Naive thymus-derived CD8-positive, alpha-beta T cell (primary cell): ENCODE data around the gene PSMA1. TPM values are rescaled to one million over a fixed set of nuclear protein-coding genes. Genes with fewer than 3 reads are reported as not detected.
"Not testable (repeated sequence)": the region's sequence is repeated elsewhere in the genome, so short reads cannot be mapped to it uniquely, and the experiment has no call there.

Experiments used
- ATAC-seq, 2 donors: fragments of 150-1000 bp; cut with Tn5 transposase in 1 of 2; sonication (Bioruptor Pico), chemical (Tn5 transposase) in 1 of 2; 1 replicate in 1 of 2; 2 replicates in 1 of 2; pipeline ENCODE4 v1.10.0; 2021; ENCODE audit warnings: mild to moderate bottlenecking in 2 of 2, moderate library complexity in 2 of 2
- POLR2A ChIA-PET: fragments of 350-600 bp; sonication (Branson Sonifier 250); formaldehyde crosslinking; loops from one replicate; lab custom pipeline; 2021; ENCODE audit warnings: antibody characterized with exemption; lab: Charles Lee
- DNase-seq, 10 donors: peaks; one replicate each; pipeline versions ENCODE4 v3.0.0 to v3.0.0-alpha.2; 2020 to 2022
- H3K27ac Mint-ChIP-seq, 10 donors: one replicate each; pipeline ENCODE4 v1.8.0; 2020 to 2022; ENCODE audit warnings: mild to moderate bottlenecking in 10 of 10, mixed read lengths in 10 of 10, moderate library complexity in 4 of 10, inconsistent platforms in 1 of 10
- H3K27me3 Mint-ChIP-seq, 5 donors: one replicate each; pipeline ENCODE4 v1.8.0; 2021 to 2022; ENCODE audit warnings: mixed read lengths in 5 of 5
- H3K36me3 Mint-ChIP-seq, 3 donors: one replicate each; pipeline ENCODE4 v1.8.0; 2020 to 2022; ENCODE audit warnings: mixed read lengths in 3 of 3, mild to moderate bottlenecking in 2 of 3, inconsistent platforms in 1 of 3
- H3K4me1 Mint-ChIP-seq, 4 donors: one replicate each; pipeline ENCODE4 v1.8.0; 2021 to 2022; ENCODE audit warnings: mixed read lengths in 4 of 4
- H3K4me3 Mint-ChIP-seq, 10 donors: one replicate each; pipeline ENCODE4 v1.8.0; 2020 to 2022; ENCODE audit warnings: mild to moderate bottlenecking in 10 of 10, mixed read lengths in 10 of 10, moderate library complexity in 6 of 10, inconsistent platforms in 1 of 10
- H3K9me3 Mint-ChIP-seq, 9 donors: one replicate each; pipeline ENCODE4 v1.8.0; 2020 to 2022; ENCODE audit warnings: mixed read lengths in 9 of 9, mild to moderate bottlenecking in 3 of 9, inconsistent platforms in 1 of 9, moderate library complexity in 1 of 9
- polyA plus RNA-seq, 3 donors: library from polyadenylated mRNA; unstranded; fragments of 300-500 nt; fragmentation: Illumina TruSeq; gene quantifications; one replicate each; pipeline ENCODE4 v1.2.3, GENCODE V29; 2021
- total RNA-seq, 8 experiments: library from RNA in 2 of 8; stranded (reverse) in 2 of 8; gene quantifications; one replicate each; pipeline ENCODE4 v1.2.3 and lab custom pipeline; 2021 to 2026

The PSMA1 gene
- total RNA-seq = 100 to 1,000 TPM; 150 to 152 TPM
- 100 to 1,000 TPM; 154 to 159 (median 156) TPM for polyA plus RNA-seq
- total RNA-seq (lab: John Stamatoyannopoulos, UW) = 24.7 to 52.3 (median 38.8) reads per million in 6 experiments

DNA sequence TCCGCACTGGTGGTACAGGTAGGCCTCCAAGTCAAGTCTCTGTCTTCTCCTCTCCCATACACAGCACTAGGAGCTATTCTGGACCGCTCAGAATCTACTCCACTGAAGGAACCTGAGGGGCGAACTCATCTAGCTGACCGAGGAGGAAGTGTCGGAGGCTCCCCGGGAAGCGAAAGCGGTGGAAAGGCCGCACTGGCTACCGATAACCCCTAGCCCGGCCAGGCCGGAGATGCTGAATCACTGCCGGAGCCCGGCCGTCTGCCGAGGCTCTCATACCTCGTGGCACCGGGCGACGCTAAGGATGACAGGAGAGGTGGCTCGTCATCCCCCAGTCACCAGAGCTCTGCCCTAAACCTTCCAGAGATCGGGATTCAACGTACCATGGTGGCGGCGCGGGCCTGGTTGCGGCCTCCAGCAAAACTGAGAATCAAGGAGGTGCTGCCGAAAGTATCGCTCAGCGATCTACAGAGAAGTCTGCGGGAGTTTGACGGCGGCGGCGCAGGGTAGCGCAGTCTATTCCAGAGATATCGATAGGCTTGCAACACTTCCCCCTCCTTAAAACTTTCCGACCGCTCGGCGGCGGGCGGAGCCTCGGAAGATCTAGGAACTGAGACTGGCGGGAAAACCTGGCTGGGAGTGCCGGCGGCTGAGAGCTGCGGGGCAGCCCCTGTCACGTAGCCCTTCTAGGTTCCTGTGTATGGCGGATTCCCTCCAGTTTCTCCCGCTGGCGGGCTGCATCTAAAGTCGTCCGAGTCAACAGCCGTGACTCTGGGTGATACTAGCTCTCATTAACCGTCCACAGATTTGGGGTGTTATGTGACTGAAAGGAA lies at the start of gene PSMA1:
TSS of gene PSMA1 (minus strand) at position 470 of the 830 bp plus-strand sequence. CDS start at position 383, 87 bp downstream.
- Mint-ChIP-seq H3K36me3 (peaks cover 4 to 25% (median 5%) of the 10 kb centered on the region in 3 donors), H3K27me3 (no peaks in the 10 kb centered on the region), H3K4me1 (peaks cover 11 to 38% (median 27%) of the 10 kb centered on the region in 4 donors), H3K4me3 (peak within 1 kb of the TSS; percentile 90 to 99 (median 96)), H3K27ac (peak within 1 kb of the TSS; percentile 92 to 98 (median 98)), H3K9me3 (no peaks in the 10 kb centered on the region)
- DNase-seq (peak; percentile 83 to 92 (median 88)), ATAC-seq (peak; percentile 90 to 96)
- POLR2A ChIA-PET = interaction anchor here (0.7 to 2.6 kb wide), 9 partner anchors 11 to 386 kb away, joined by 3 to 20 read pairs (median 4); partner anchors contain the start of genes COPB1, CYP2R1 and PDE3B

DNA sequence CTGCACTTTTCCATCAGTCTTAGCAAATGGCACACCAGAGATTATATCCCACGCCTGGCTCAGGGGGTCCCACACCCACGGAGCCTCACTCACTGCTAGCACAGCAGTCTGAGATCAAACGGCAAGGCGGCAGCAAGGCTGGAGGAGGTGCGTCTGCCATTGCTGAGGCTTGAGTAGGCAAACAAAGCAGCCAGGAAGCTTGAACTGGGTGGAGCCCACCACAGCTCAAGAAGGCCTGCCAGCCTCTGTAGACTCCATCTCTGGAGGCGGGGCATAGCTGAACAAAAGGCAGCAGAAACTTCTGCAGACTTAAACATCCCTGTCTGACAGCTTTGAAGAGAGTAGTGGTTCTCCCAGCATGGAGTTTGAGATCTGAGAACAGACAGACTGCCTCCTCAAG lies 49.3 kb upstream of the PSMA1 start:
- Mint-ChIP-seq H3K4me3 (peak overlapping the region in 7 of 10 donors; percentile 24 to 58 (median 41)), H3K9me3 (peaks cover 0 to 79% (median 27%) of the 10 kb centered on the region in 9 donors)

DNA sequence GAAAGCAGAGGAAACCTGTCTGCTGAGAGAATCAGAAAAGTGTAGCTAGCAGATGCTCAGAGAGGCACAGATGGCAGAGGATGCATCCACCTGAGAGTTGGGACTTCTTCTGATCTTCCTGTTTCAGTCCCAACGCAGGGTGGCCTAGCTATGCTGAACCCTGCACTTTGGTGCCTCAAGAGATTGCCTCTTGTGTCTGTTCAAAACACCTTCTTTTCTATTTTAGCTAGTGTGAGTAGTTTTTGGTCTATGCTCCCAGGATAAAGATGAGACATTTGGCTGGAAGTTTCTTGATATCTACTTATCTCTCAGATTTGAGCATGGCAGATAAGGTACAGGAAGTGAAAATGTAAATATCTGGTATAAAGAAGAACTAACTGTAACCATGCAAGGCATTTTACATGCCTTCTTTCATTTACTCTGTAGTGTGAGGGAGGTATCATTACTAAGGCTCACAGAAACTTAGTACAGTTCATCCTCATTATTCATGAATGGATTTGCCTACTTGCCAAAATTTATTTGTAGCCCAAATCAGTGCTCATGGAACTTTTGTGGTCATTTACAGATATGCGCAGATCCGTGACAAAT lies 47.0 kb upstream of the PSMA1 start:
- Mint-ChIP-seq H3K9me3 (peaks cover 0 to 56% (median 20%) of the 10 kb centered on the region in 9 donors), H3K27ac (peak overlapping the region in 8 of 10 donors; percentile 42 to 86 (median 66)), H3K4me3 (peak overlapping the region in 4 of 10 donors; percentile 1 to 37 (median 29)), H3K36me3 (peaks cover 46 to 72% (median 46%) of the 10 kb centered on the region in 3 donors), H3K4me1 (peaks cover 27 to 68% (median 63%) of the 10 kb centered on the region in 4 donors), H3K27me3 (no peaks in the 10 kb centered on the region)
- no peak for ATAC-seq
- POLR2A ChIA-PET = interaction anchor here (0.5 to 4.7 kb wide), 4 partner anchors 8 to 47 kb away, joined by 3 to 25 read pairs (median 12); no protein-coding TSS in a partner anchor
- DNase-seq = no peak

More for the DNA sequence above, 49.3 kb upstream of the PSMA1 start:
- H3K27me3 Mint-ChIP-seq, ATAC-seq: not testable (repeated sequence)
- peaks cover 49 to 91% (median 53%) of the 10 kb centered on the region in 3 donors for H3K36me3 Mint-ChIP-seq
- H3K4me1 Mint-ChIP-seq = peaks cover 30 to 69% (median 63%) of the 10 kb centered on the region in 4 donors
- DNase-seq = peak in 7 of 10 donors; percentile 8 to 55 (median 37)
- peak overlapping the region; percentile 66 to 92 (median 82) for H3K27ac Mint-ChIP-seq
- POLR2A ChIA-PET = interaction anchor here (0.8 to 4.4 kb wide), 4 partner anchors 8 to 75 kb away, joined by 3 to 25 read pairs (median 6); no protein-coding TSS in a partner anchor

DNA sequence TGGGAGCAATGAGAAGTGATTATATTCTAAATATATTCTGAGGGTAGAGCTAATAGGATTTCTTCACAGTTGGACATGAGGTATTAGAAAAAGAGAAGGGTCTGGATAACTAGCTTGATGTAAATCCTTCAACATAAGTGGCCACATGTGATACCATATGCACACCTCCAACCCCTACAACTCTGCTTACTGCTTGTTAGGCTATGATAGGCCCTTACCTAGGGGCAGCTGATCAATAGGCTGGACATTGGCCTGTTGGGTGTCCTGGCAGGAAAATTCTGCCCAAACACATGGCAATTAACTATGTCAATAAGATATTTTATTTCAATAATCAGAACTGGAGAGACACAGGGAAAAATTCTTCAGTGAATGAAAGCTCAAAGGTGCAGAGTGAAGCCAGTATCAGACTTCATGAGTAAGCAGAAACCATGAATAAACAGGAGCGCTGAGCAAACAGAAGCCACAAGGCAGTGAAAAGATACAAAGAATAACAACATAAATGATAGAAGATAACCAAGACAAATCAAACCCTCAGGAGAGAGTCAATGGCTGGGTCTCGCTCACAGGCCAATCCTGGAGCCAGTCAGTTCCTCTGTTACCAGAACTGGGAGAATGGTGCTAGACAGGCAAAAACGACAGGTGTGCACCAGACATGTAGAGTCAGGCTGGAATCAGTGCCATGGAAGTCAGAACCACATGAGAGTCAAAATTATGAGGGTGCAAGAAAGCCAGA lies 46.3 kb upstream of the PSMA1 start:
- Mint-ChIP-seq H3K27me3 (no peaks in the 10 kb centered on the region), H3K4me1 (peaks cover 30 to 70% (median 65%) of the 10 kb centered on the region in 4 donors), H3K27ac (peak overlapping the region; percentile 44 to 86 (median 74)), H3K9me3 (peaks cover 0 to 49% (median 13%) of the 10 kb centered on the region in 9 donors), H3K36me3 (peaks cover 40 to 65% (median 43%) of the 10 kb centered on the region in 3 donors), H3K4me3 (peak overlapping the region in 3 of 10 donors; percentile 1 to 37 (median 36))
- DNase-seq (no peak), ATAC-seq (no peak)
- POLR2A ChIA-PET = interaction anchor here (2.1 to 4.7 kb wide), 3 partner anchors 10 to 78 kb away, joined by 7 to 25 read pairs (median 22); partner anchors contain the start of gene PDE3B

DNA sequence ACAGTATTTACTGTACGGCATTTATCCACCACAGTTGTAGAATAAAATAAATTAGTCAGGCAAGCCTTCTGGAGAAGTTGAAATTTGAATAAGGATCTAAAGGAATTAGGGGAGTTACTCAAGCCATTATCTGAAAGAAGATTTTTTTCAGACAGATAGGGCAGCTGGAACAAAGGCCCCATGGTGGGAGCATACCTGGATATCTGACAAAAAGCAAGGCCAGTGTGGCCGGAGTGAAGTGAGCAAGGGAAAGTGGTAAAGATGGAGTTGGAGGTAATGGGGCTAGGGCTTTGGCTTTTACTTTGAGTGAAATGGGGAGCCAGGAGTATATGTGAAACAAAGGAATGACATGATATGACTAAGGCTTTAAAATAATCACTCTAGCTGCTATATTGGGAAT lies 45.7 kb upstream of the PSMA1 start:
- peaks cover 38 to 58% (median 43%) of the 10 kb centered on the region in 3 donors for H3K36me3 Mint-ChIP-seq
- peaks cover 31 to 70% (median 68%) of the 10 kb centered on the region in 4 donors for H3K4me1 Mint-ChIP-seq

DNA sequence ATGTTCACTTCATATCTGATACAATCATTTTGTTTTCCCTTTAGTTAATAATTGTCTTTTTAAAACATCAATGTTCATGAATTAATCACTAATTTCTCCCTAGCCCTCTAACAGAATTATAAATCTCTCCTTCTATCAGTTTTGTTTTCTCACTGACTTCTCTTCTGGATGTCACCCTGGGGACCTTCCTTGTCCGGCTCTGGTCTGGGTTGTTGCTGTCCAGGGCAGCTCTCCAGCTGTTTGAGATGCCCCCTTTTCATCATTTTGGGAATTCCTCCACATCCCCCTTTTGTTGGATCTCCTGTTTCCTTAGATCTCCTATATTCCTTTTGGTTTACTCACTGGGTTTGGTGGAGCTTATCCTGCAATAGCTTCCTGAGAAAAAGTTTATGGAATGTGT lies 35.6 kb upstream of the PSMA1 start:
- POLR2A ChIA-PET = interaction anchor here (0.6 to 4.5 kb wide), 6 partner anchors 11 to 89 kb away, joined by 3 to 41 read pairs (median 4); partner anchors contain the start of gene PDE3B
- Mint-ChIP-seq H3K27me3 (no peaks in the 10 kb centered on the region), H3K27ac (peak overlapping the region; percentile 88 to 98 (median 96)), H3K9me3 (peaks cover 0 to 11% (median 0%) of the 10 kb centered on the region in 9 donors), H3K36me3 (peaks cover 12 to 38% (median 25%) of the 10 kb centered on the region in 3 donors), H3K4me3 (peak overlapping the region; percentile 2 to 78 (median 65)), H3K4me1 (peaks cover 33 to 54% (median 45%) of the 10 kb centered on the region in 4 donors)
- no peak for ATAC-seq
- no peak for DNase-seq

More for the DNA sequence above, 45.7 kb upstream of the PSMA1 start:
- POLR2A ChIA-PET = interaction anchor here (0.8 to 4.7 kb wide), 5 partner anchors 10 to 78 kb away, joined by 3 to 25 read pairs (median 7); partner anchors contain the start of gene PDE3B
- H3K4me3 Mint-ChIP-seq = no peak overlapping the region
- ATAC-seq (no peak), DNase-seq (no peak)
- H3K27ac Mint-ChIP-seq = peak overlapping the region in 9 of 10 donors; percentile 32 to 83 (median 61)
- H3K9me3 Mint-ChIP-seq = peaks cover 0 to 43% (median 11%) of the 10 kb centered on the region in 9 donors
- no peaks in the 10 kb centered on the region for H3K27me3 Mint-ChIP-seq

DNA sequence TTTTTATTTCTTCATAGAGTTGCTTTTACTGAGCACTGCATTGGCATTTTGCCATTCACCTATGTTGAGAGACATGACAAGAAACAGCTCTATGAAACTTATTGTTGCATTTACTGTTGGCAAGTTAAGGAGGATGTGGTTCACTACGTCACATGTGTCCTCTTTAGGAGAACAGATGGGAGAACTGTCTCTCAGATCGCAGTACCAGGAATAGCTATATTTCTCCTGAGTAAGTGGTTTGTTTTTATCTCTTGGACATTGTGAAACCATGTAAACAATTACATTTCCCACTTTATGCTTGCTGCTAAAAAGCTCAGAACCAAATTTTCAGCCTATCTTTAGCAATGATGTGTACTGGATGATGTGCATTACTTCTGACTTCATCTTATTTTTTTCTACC lies 34.8 kb upstream of the PSMA1 start:
- peak in 8 of 10 donors; percentile 24 to 90 (median 74) for DNase-seq
- H3K36me3 Mint-ChIP-seq = peaks cover 12 to 38% (median 25%) of the 10 kb centered on the region in 3 donors
- POLR2A ChIA-PET = interaction anchor here (1.0 to 4.5 kb wide), 7 partner anchors 8 to 90 kb away, joined by 3 to 41 read pairs (median 4); partner anchors contain the start of gene PDE3B
- ATAC-seq = peak; percentile 88 to 95
- peaks cover 0 to 11% (median 0%) of the 10 kb centered on the region in 9 donors for H3K9me3 Mint-ChIP-seq
- H3K27ac Mint-ChIP-seq = peak overlapping the region; percentile 88 to 98 (median 96)
- H3K4me1 Mint-ChIP-seq = peaks cover 35 to 49% (median 42%) of the 10 kb centered on the region in 4 donors
- H3K4me3 Mint-ChIP-seq = peak overlapping the region; percentile 10 to 77 (median 58)
- no peaks in the 10 kb centered on the region for H3K27me3 Mint-ChIP-seq

DNA sequence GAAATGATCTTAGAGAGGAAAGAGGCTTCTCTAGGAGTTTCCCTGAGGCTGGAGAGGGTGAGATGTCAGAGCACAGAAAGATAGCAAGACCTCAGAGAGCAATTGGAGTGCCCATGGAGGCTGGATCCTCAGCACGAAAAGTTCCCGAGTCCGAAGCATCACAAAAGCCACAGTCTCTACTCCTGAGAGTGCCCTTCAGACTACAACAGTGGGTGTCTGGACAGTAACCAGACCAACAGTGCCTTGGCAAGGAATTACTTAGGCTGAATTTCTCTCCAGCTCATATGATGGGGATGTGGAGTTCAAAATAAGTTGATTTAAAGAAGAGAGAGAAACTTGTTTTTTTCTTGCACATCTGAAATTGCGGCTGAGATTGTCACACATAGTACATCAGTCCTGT lies 31.9 kb upstream of the PSMA1 start:
- Mint-ChIP-seq H3K27ac (peak overlapping the region in 7 of 10 donors; percentile 7 to 82 (median 51)), H3K27me3 (no peaks in the 10 kb centered on the region), H3K36me3 (peaks cover 7 to 19% (median 14%) of the 10 kb centered on the region in 3 donors), H3K4me1 (peaks cover 28 to 41% (median 36%) of the 10 kb centered on the region in 4 donors), H3K4me3 (no peak overlapping the region), H3K9me3 (peaks cover 0 to 2% (median 0%) of the 10 kb centered on the region in 9 donors)
- POLR2A ChIA-PET = interaction anchor here (0.8 to 1.4 kb wide), 3 partner anchors 26 to 93 kb away, joined by 3 to 9 read pairs (median 4); no protein-coding TSS in a partner anchor
- DNase-seq (no peak), ATAC-seq (no peak)

DNA sequence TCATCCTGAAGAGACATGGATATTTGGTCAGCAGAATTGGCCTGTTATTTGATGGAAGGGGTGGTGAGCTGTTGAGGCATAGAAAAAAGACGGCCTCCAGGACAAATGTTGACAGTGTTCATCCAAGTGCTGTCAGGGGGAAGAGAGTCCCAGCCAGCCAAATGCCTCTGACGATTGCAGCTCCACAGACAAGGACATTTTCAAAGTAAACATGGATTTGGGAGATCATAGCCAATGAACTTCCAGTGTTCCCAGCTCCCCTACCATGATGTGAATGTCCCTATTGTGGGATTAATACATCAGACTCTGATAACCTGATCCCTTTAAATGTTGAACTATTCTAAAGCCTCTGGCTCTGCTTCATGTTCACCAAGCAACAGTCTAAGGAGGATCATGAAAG lies 31.2 kb upstream of the PSMA1 start:
- ATAC-seq = no peak
- peaks cover 7 to 15% (median 14%) of the 10 kb centered on the region in 3 donors for H3K36me3 Mint-ChIP-seq
- H3K4me1 Mint-ChIP-seq = peaks cover 25 to 38% (median 34%) of the 10 kb centered on the region in 4 donors
- H3K27me3 Mint-ChIP-seq = no peaks in the 10 kb centered on the region
- no peak overlapping the region for H3K4me3 Mint-ChIP-seq
- DNase-seq = no peak
- peaks cover 0 to 2% (median 0%) of the 10 kb centered on the region in 9 donors for H3K9me3 Mint-ChIP-seq
- POLR2A ChIA-PET = interaction anchor here (1.3 to 1.4 kb wide), 2 partner anchors 27 to 94 kb away, joined by 4 to 9 read pairs; no protein-coding TSS in a partner anchor
- H3K27ac Mint-ChIP-seq = peak overlapping the region in 3 of 10 donors; percentile 41 to 83 (median 51)

DNA sequence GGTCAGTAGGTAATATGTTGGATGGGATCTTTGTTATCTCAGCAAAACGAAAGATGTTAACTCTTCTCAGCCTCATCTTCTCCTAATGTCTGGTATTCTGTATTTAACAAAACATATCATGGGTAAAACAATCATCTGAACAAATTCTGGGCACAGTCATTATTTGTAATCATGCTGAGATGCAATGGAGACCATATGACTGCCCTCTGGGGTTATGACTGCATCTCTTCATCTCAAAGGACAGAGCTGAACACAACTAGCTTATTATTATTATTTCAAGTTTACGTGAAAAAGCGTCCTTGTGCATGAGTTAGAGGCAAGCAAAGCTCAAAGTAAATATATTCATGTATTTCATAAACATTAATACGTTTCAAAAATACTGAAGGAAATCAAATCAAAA lies 29.7 kb upstream of the PSMA1 start:
- DNase-seq (no peak), ATAC-seq (no peak)
- no peaks in the 10 kb centered on the region for H3K27me3 Mint-ChIP-seq
- POLR2A ChIA-PET = no interaction called here
- peaks cover 7 to 17% (median 14%) of the 10 kb centered on the region in 3 donors for H3K36me3 Mint-ChIP-seq
- peaks cover 19 to 37% (median 30%) of the 10 kb centered on the region in 4 donors for H3K4me1 Mint-ChIP-seq
- no peak overlapping the region for H3K4me3 Mint-ChIP-seq
- peaks cover 0 to 2% (median 0%) of the 10 kb centered on the region in 9 donors for H3K9me3 Mint-ChIP-seq
- no peak overlapping the region for H3K27ac Mint-ChIP-seq

DNA sequence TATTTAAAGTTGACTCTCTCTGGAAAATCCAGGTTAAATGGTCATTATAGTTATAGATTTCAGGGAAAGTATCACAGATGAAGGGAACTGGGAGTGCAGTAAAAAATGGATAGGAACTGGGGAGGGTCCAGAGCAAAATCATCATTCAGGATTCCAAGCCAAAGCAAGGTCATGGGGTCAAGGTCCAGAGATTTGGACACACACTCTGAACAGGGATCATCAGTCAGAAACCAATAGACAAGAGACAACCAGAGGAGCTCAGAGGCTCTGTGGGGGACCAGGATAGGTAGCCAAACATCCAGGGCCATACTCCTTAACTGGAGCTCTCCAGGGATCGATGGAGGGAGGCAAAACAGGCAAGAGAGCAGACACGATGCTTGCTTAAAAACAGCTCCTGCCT lies 27.3 kb upstream of the PSMA1 start:
- peak overlapping the region in 6 of 10 donors; percentile 6 to 57 (median 34) for H3K27ac Mint-ChIP-seq
- peaks cover 7 to 17% (median 10%) of the 10 kb centered on the region in 3 donors for H3K36me3 Mint-ChIP-seq

More for the DNA sequence above, 27.3 kb upstream of the PSMA1 start:
- H3K9me3 Mint-ChIP-seq = no peaks in the 10 kb centered on the region
- DNase-seq = no peak
- ATAC-seq = no peak
- no peaks in the 10 kb centered on the region for H3K27me3 Mint-ChIP-seq
- POLR2A ChIA-PET = interaction anchor here (1.3 to 1.5 kb wide), 2 partner anchors 17 to 97 kb away, joined by 3 to 5 read pairs; no protein-coding TSS in a partner anchor
- H3K4me1 Mint-ChIP-seq = peaks cover 19 to 24% (median 20%) of the 10 kb centered on the region in 4 donors
- no peak overlapping the region for H3K4me3 Mint-ChIP-seq
